B cell (primary cell): Measurements from ENCODE around the gene USP46. TPM values are rescaled to one million over a fixed set of nuclear protein-coding genes. Genes with fewer than 3 reads are reported as not detected.

Source experiments
- ATAC-seq: fragments of 200-7000 bp; cut with Tn5 transposase; one replicate; pipeline ENCODE4 v1.10.0; 2021; ENCODE audit warnings: low read depth, mild to moderate bottlenecking, moderate number of reproducible peaks, moderate library complexity
- CTCF ChIA-PET: fragments of 350-600 bp; sonication (Branson Sonifier 250); formaldehyde crosslinking; loops from one replicate; lab custom pipeline; 2021; ENCODE audit warnings: antibody characterized with exemption, inconsistent platforms; lab: Charles Lee
- POLR2A ChIA-PET: fragments of 350-600 bp; sonication (Branson Sonifier 250); formaldehyde crosslinking; loops from one replicate; lab custom pipeline; 2021; ENCODE audit warnings: antibody characterized with exemption; lab: Charles Lee
- DNase-seq: peaks from one replicate; pipeline ENCODE4 v3.0.0; 2013
- H2AFZ ChIP-seq: 2 replicates; pipeline ENCODE4 v1.6.1; 2012; ENCODE audit warnings: mild to moderate bottlenecking, low read depth, low read length; ENCODE audit not compliant: insufficient read depth, poor library complexity, severe bottlenecking
- H3K27ac ChIP-seq, 2 donors: 1 replicate in 1 of 2; 2 replicates in 1 of 2; pipeline ENCODE4 v1.5.1; 2012 to 2013; ENCODE audit warnings: low read length in 2 of 2, mild to moderate bottlenecking in 2 of 2, moderate library complexity in 1 of 2
- H3K27me3 ChIP-seq, 4 experiments: fragments of 200-600 bp in 1 of 4; sonication (generic) in 1 of 4; replicated peaks in 1 of 4; 1 replicate in 2 of 4; 2 replicates in 2 of 4; pipeline versions ENCODE4 v1.6.1 to v1.7.0; 2013 to 2016; ENCODE audit warnings: low read length in 3 of 4, mild to moderate bottlenecking in 2 of 4, mixed read lengths in 1 of 4, moderate library complexity in 1 of 4; ENCODE audit not compliant: insufficient read depth in 4 of 4, control insufficient read depth in 3 of 4; ENCODE audit errors: control extremely low read depth in 1 of 4
- H3K36me3 ChIP-seq, 2 experiments: replicated peaks in 1 of 2; 1 replicate in 1 of 2; 2 replicates in 1 of 2; pipeline versions ENCODE4 v1.6.1 to v1.7.1; 2013; ENCODE audit warnings: low read length in 1 of 2; ENCODE audit not compliant: insufficient read depth in 2 of 2, control insufficient read depth in 1 of 2; ENCODE audit errors: control extremely low read depth in 1 of 2, extremely low read depth in 1 of 2
- H3K4me1 ChIP-seq, 2 donors: fragments of 200-600 bp in 1 of 2; sonication (generic) in 1 of 2; 1 replicate in 1 of 2; 2 replicates in 1 of 2; pipeline versions ENCODE4 v1.5.1 to v1.6.1; 2013 to 2017; ENCODE audit warnings: low read length in 2 of 2; ENCODE audit not compliant: control insufficient read depth in 2 of 2, insufficient read depth in 2 of 2
- H3K4me2 ChIP-seq: replicated peaks from 2 replicates; pipeline ENCODE3; 2012; ENCODE audit warnings: mild to moderate bottlenecking, low read depth, low read length; ENCODE audit not compliant: poor library complexity, severe bottlenecking
- H3K4me3 ChIP-seq, 5 experiments: fragments of 200-600 bp in 1 of 5; sonication (generic) in 1 of 5; 1 replicate in 3 of 5; 2 replicates in 2 of 5; pipeline versions ENCODE4 v1.5.1 to v1.7.0; 2011 to 2016; ENCODE audit warnings: low read length in 4 of 5, mild to moderate bottlenecking in 4 of 5, low read depth in 2 of 5, control low read depth in 1 of 5, moderate library complexity in 1 of 5; ENCODE audit not compliant: insufficient read depth in 1 of 5; ENCODE audit errors: control extremely low read depth in 1 of 5, extremely low read depth in 1 of 5
- H3K79me2 ChIP-seq: fragments of 200-600 bp; sonication (generic); one replicate; pipeline ENCODE4 v1.6.0; 2016; ENCODE audit warnings: low read length; ENCODE audit not compliant: control insufficient read depth, insufficient read depth
- H3K9ac ChIP-seq: fragments of 200-600 bp; sonication (generic); 2 replicates; pipeline ENCODE4 v1.6.1; 2017; ENCODE audit warnings: mild to moderate bottlenecking, low read length, moderate library complexity
- H3K9me3 ChIP-seq, 3 donors: one replicate each; pipeline versions ENCODE4 v1.6.1 to v1.7.1; 2013; ENCODE audit warnings: low read length in 2 of 3; ENCODE audit not compliant: control insufficient read depth in 2 of 3, insufficient read depth in 1 of 3; ENCODE audit errors: control extremely low read depth in 1 of 3
- H4K20me1 ChIP-seq: 2 replicates; pipeline ENCODE4 v1.6.0; 2012; ENCODE audit warnings: mild to moderate bottlenecking, low read length; ENCODE audit not compliant: insufficient read depth, control insufficient read depth, poor library complexity, severe bottlenecking
- H3K27ac Mint-ChIP-seq: one replicate; pipeline ENCODE4 v1.8.0; 2021; ENCODE audit warnings: mixed read lengths
- H3K27me3 Mint-ChIP-seq: one replicate; pipeline ENCODE4 v1.8.0; 2021; ENCODE audit warnings: mixed read lengths
- H3K4me1 Mint-ChIP-seq: one replicate; pipeline ENCODE4 v1.8.0; 2021; ENCODE audit warnings: mixed read lengths
- H3K4me3 Mint-ChIP-seq: one replicate; pipeline ENCODE4 v1.8.0; 2021; ENCODE audit warnings: mixed read lengths
- H3K9me3 Mint-ChIP-seq: one replicate; pipeline ENCODE4 v1.8.0; 2022; ENCODE audit warnings: mixed read lengths; ENCODE audit not compliant: insufficient read depth
- CTCF ChIP-seq: fragments of 200-600 bp; IDR thresholded peaks from one replicate; pipeline ENCODE4 v1.8.0; 2022; ENCODE audit warnings: antibody characterized with exemption, mild to moderate bottlenecking
- EZH2 ChIP-seq: IDR thresholded peaks from 2 replicates; pipeline ENCODE4 v1.6.1; 2012; ENCODE audit warnings: borderline replicate concordance, low read depth, mild to moderate bottlenecking, moderate library complexity, low read length; ENCODE audit not compliant: insufficient read depth, poor library complexity, severe bottlenecking
- WGBS: methylation state at CpG from one replicate; pipeline ENCODE4 v1.1.5; 2013; ENCODE audit warnings: missing lambda C conversion rate; ENCODE audit not compliant: insufficient coverage; 5-methylcytosine and 5-hydroxymethylcytosine counted together
- intact Hi-C: fragments of 100-400 bp; cut with micrococcal nuclease; formaldehyde crosslinking; loops from one replicate; pipeline ENCODE4 v1.10.0; 2022
- polyA plus RNA-seq: library from polyadenylated mRNA; depleted of rRNA; stranded (reverse); fragments of >200 nt; gene quantifications from 2 replicates; pipeline ENCODE4 v1.2.3, GENCODE V29; 2012
- total RNA-seq, 2 donors: library from RNA; stranded (reverse); fragments of 120-200 nt in 1 of 2; gene quantifications; 1 replicate in 1 of 2; 2 replicates in 1 of 2; pipeline versions ENCODE4 v1.2.3 to v1.2.4, GENCODE V29; 2013 to 2022

The USP46 gene
- total and polyA plus RNA-seq, 2 donors (not counting 1 experiment from before 2014, with no cell fraction given) = 1.8 to 11.8 TPM

DNA sequence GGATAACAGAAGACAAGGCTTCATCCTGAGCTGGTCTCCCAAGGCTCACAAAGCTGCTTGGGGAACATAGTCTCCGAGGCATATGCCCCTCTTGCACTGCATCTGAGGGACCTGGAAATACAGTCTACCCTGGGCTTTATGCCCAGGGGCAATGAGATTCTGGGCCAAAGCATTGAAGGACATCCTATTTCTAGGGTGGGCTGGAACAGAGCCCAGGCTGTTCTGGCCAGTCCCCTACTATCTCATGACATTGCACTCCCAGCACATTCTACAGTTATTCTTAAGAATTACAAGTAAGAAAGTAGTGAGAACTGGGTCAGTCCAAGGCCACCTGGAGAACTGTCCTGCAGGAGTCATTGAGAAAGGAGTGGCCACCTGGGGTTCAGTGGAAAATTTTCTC lies 107.6 kb downstream of the USP46 start:
- Histone ChIP-seq H3K27me3 (peaks cover 0 to 4% (median 0%) of the 10 kb centered on the region in 4 experiments), H3K79me2 (no peaks in the 10 kb centered on the region), H3K9ac (no peak overlapping the region), H3K27ac (no peak overlapping the region), H2AFZ (no peak overlapping the region), H3K4me1 (no peaks in the 10 kb centered on the region), H4K20me1 (no peaks in the 10 kb centered on the region), H3K36me3 (no peaks in the 10 kb centered on the region), H3K9me3 (no peaks in the 10 kb centered on the region), H3K4me3 (no peak overlapping the region), H3K4me2 (no peak overlapping the region)
- CTCF ChIA-PET = interaction anchor here (1.0 kb wide), 1 partner anchor 431 kb away, joined by 3 read pairs; no protein-coding TSS in a partner anchor
- H3K9me3 Mint-ChIP-seq = no peaks in the 10 kb centered on the region
- TF ChIP-seq CTCF (no peak), EZH2 (no peak)
- no peak overlapping the region for H3K4me3 Mint-ChIP-seq
- intact Hi-C loops = no loop called here
- WGBS = 78% methylated on average over 1 of the region's 1 CpG
- no peak overlapping the region for H3K27ac Mint-ChIP-seq
- peaks cover 28% of the 10 kb centered on the region for H3K27me3 Mint-ChIP-seq
- no peaks in the 10 kb centered on the region for H3K4me1 Mint-ChIP-seq
- POLR2A ChIA-PET = no interaction called here
- no peak for DNase-seq
- ATAC-seq = no peak

GRCh38 chr4:52550186-52550585 lies 108.9 kb downstream of the USP46 start:
- Mint-ChIP-seq H3K9me3 (no peaks in the 10 kb centered on the region), H3K27me3 (peaks cover 26% of the 10 kb centered on the region), H3K4me3 (no peak overlapping the region), H3K27ac (no peak overlapping the region), H3K4me1 (no peaks in the 10 kb centered on the region)
- no peaks in the 10 kb centered on the region for H4K20me1 ChIP-seq
- no peak overlapping the region for H3K4me3 ChIP-seq
- TF ChIP-seq EZH2 (no peak), CTCF (no peak)
- peaks cover 0 to 4% (median 0%) of the 10 kb centered on the region in 4 experiments for H3K27me3 ChIP-seq
- H3K9me3 ChIP-seq = no peaks in the 10 kb centered on the region
- ATAC-seq = no peak
- ChIA-PET CTCF (no interaction called here), POLR2A (no interaction called here)
- no peak for DNase-seq
- no peaks in the 10 kb centered on the region for H3K79me2 ChIP-seq
- no peak overlapping the region for H3K27ac ChIP-seq
- no peak overlapping the region for H3K4me2 ChIP-seq
- no peak overlapping the region for H3K9ac ChIP-seq
- H3K4me1 ChIP-seq = no peaks in the 10 kb centered on the region
- intact Hi-C loops = no loop called here
- 86% methylated on average over 3 of the region's 3 CpGs for WGBS
- no peaks in the 10 kb centered on the region for H3K36me3 ChIP-seq
- no peak overlapping the region for H2AFZ ChIP-seq
